OCI-LY1 (cell line): ENCODE data around the gene LGR4.

Experiments
- CTCF ChIP-seq: fragments of 200-600 bp; sonication (generic), shearing (Covaris generic); IDR thresholded peaks from 2 replicates; pipeline ENCODE4 v1.5.1; 2017; ENCODE audit warnings: mild to moderate bottlenecking, antibody characterized with exemption, low read length, moderate library complexity, mixed read lengths
- EZH2 ChIP-seq: fragments of 200-600 bp; sonication (generic), shearing (Covaris generic); IDR thresholded peaks from 2 replicates; pipeline ENCODE4 v1.8.0; 2017; ENCODE audit warnings: borderline replicate concordance, mixed run types, mild to moderate bottlenecking, antibody characterized with exemption, low read length, moderate library complexity, mixed read lengths

GRCh38 chr11:27381238-27381666 is 91.3 kb downstream of the LGR4 start:
- TF ChIP-seq CTCF (no peak), EZH2 (no peak)
